IMR-90 (cell line): Measurements from ENCODE around the gene PRKAR1A. TPM values are rescaled to one million over a fixed set of nuclear protein-coding genes. Genes with fewer than 3 reads are reported as not detected.
"Not testable (repeated sequence)": the region's sequence is repeated elsewhere in the genome, so short reads cannot be mapped to it uniquely, and the experiment has no call there.

Experiments
- ATAC-seq: fragments of 200-7000 bp; cut with Tn5 transposase; 2 replicates; pipeline ENCODE4 v1.9.1; 2020; ENCODE audit warnings: low read depth, mild to moderate bottlenecking, moderate library complexity
- BruUV-seq: library from RNA; stranded (reverse); fragments of 400-500 nt; replicated peaks from 2 replicates; lab custom pipeline; 2021; lab: Mats Ljungman, UMichigan
- CTCF ChIA-PET: fragments of 300-600 bp; formaldehyde crosslinking; extraction: SDS; loops from one replicate; lab custom pipeline; 2021; ENCODE audit warnings: antibody characterized with exemption; lab: Yijun Ruan, JAX
- POLR2A ChIA-PET: fragments of 300-600 bp; sonication (Branson Sonifier 250); formaldehyde crosslinking; loops from one replicate; lab custom pipeline; 2022; ENCODE audit warnings: antibody characterized with exemption; ENCODE audit not compliant: unreplicated experiment; lab: Charles Lee
- DNase-seq: peaks from one replicate; pipeline ENCODE4 v3.0.0; 2013
- H2AFZ ChIP-seq: replicated peaks from 2 replicates; pipeline ENCODE3; 2013; ENCODE audit warnings: low read length, mild to moderate bottlenecking; ENCODE audit not compliant: poor library complexity
- H2AK5ac ChIP-seq: 2 replicates; pipeline ENCODE4 v1.6.1; 2013; ENCODE audit warnings: low read depth, low read length, inconsistent platforms
- H2AK9ac ChIP-seq: replicated peaks from 2 replicates; pipeline ENCODE3; 2013; ENCODE audit warnings: mild to moderate bottlenecking, low read depth, low read length, moderate library complexity; ENCODE audit not compliant: poor library complexity
- H2BK120ac ChIP-seq: 2 replicates; pipeline ENCODE4 v1.6.1; 2013; ENCODE audit warnings: low read depth, low read length, inconsistent platforms
- H2BK15ac ChIP-seq: 3 replicates; pipeline ENCODE4 v1.6.1; 2013; ENCODE audit warnings: low read depth, low read length, inconsistent platforms
- H2BK20ac ChIP-seq: 2 replicates; pipeline ENCODE4 v1.6.1; 2013; ENCODE audit warnings: low read depth, mild to moderate bottlenecking, inconsistent platforms, low read length, moderate library complexity
- H2BK5ac ChIP-seq: 2 replicates; pipeline ENCODE4 v1.6.1; 2013; ENCODE audit warnings: mild to moderate bottlenecking, low read depth, low read length, inconsistent platforms; ENCODE audit not compliant: poor library complexity, severe bottlenecking
- H3K14ac ChIP-seq: replicated peaks from 2 replicates; pipeline ENCODE4 v1.6.1; 2013; ENCODE audit warnings: low read depth, low read length, inconsistent platforms
- H3K18ac ChIP-seq: 2 replicates; pipeline ENCODE4 v1.6.1; 2013; ENCODE audit warnings: low read depth, low read length, control low read depth
- H3K23ac ChIP-seq: 2 replicates; pipeline ENCODE4 v1.6.1; 2013; ENCODE audit warnings: low read depth, low read length, inconsistent platforms
- H3K27ac ChIP-seq: 2 replicates; pipeline ENCODE4 v1.5.1; 2013; ENCODE audit warnings: mild to moderate bottlenecking, control low read depth, low read length; ENCODE audit not compliant: insufficient read depth
- H3K27me3 ChIP-seq: 2 replicates; pipeline ENCODE4 v1.6.1; 2013; ENCODE audit warnings: low read length; ENCODE audit not compliant: control insufficient read depth, insufficient read depth
- H3K36me3 ChIP-seq: 2 replicates; pipeline ENCODE4 v1.6.1; 2013; ENCODE audit warnings: low read length, mixed read lengths; ENCODE audit not compliant: control insufficient read depth, insufficient read depth
- H3K4ac ChIP-seq: 2 replicates; pipeline ENCODE4 v1.6.1; 2013; ENCODE audit warnings: low read depth, low read length, inconsistent platforms
- H3K4me1 ChIP-seq: 2 replicates; pipeline ENCODE4 v1.6.1; 2013; ENCODE audit warnings: low read length, mixed read lengths; ENCODE audit not compliant: control insufficient read depth, insufficient read depth
- H3K4me2 ChIP-seq: 2 replicates; pipeline ENCODE4 v1.6.1; 2013; ENCODE audit warnings: low read depth, mild to moderate bottlenecking, control low read depth, low read length, moderate library complexity
- H3K4me3 ChIP-seq: 2 replicates; pipeline ENCODE4 v1.5.1; 2013; ENCODE audit warnings: low read depth, mild to moderate bottlenecking, control low read depth, low read length, moderate library complexity; ENCODE audit not compliant: insufficient read depth
- H3K56ac ChIP-seq: 2 replicates; pipeline ENCODE4 v1.6.1; 2013; ENCODE audit warnings: low read length, inconsistent platforms; ENCODE audit not compliant: insufficient read depth; ENCODE audit errors: extremely low read depth
- H3K79me1 ChIP-seq, 2 experiments: 2 replicates each; pipeline ENCODE4 v1.6.1; 2013; ENCODE audit warnings: low read length in 2 of 2, inconsistent platforms in 1 of 2, low read depth in 1 of 2
- H3K9ac ChIP-seq: 2 replicates; pipeline ENCODE4 v1.6.1; 2013; ENCODE audit warnings: low read depth, low read length, control low read depth
- H3K9me1 ChIP-seq: 2 replicates; pipeline ENCODE4 v1.6.1; 2013; ENCODE audit warnings: low read length, inconsistent platforms; ENCODE audit not compliant: insufficient read depth
- H3K9me3 ChIP-seq: 2 replicates; pipeline ENCODE4 v1.6.1; 2013; ENCODE audit warnings: low read length; ENCODE audit not compliant: control insufficient read depth, insufficient read depth
- H4K20me1 ChIP-seq: 2 replicates; pipeline ENCODE4 v1.6.1; 2013; ENCODE audit warnings: low read length, inconsistent platforms; ENCODE audit not compliant: insufficient read depth
- H4K5ac ChIP-seq: 2 replicates; pipeline ENCODE4 v1.6.1; 2013; ENCODE audit warnings: mild to moderate bottlenecking, low read depth, low read length, control low read depth
- H4K8ac ChIP-seq, 2 experiments: 2 replicates each; pipeline ENCODE4 v1.6.1; 2013; ENCODE audit warnings: low read depth in 2 of 2, low read length in 2 of 2, control low read depth in 1 of 2, inconsistent platforms in 1 of 2
- H4K91ac ChIP-seq: 2 replicates; pipeline ENCODE4 v1.6.1; 2013; ENCODE audit warnings: low read depth, low read length, inconsistent platforms; ENCODE audit not compliant: insufficient read depth
- MXI1 ChIP-seq: IDR thresholded peaks from 2 replicates; pipeline ENCODE4 v1.6.1; 2012; ENCODE audit warnings: low read depth, mild to moderate bottlenecking, low read length, moderate library complexity, borderline replicate concordance
- RAD21 ChIP-seq: IDR thresholded peaks from 2 replicates; pipeline ENCODE4 v1.6.1; 2012; ENCODE audit warnings: low read length, improper control_type of control experiment
- RFX5 ChIP-seq: IDR thresholded peaks from 2 replicates; pipeline ENCODE4 v1.8.0; 2012; ENCODE audit warnings: low read depth, mild to moderate bottlenecking, low read length, moderate library complexity
- WGBS, 2 experiments: methylation state at CpG; one replicate each; pipeline versions ENCODE4 v1.1.5 to v1.1.7; 2013; ENCODE audit warnings: missing lambda C conversion rate in 2 of 2; ENCODE audit not compliant: insufficient read length in 1 of 2; ENCODE audit errors: extremely low coverage in 2 of 2; 5-methylcytosine and 5-hydroxymethylcytosine counted together
- dilution Hi-C: fragments of 300-500 bp; cut with HindIII; formaldehyde crosslinking; loops from one replicate; pipeline ENCODE4 v1.14.3; 2018; ENCODE audit warnings: low sequenced_read_pairs; ENCODE audit not compliant: unreplicated experiment
- in situ Hi-C: fragments of 300-500 bp; cut with MboI; formaldehyde crosslinking; loops from 3 replicates; pipeline ENCODE4 v1.14.3; 2019; ENCODE audit warnings: low sequenced_read_pairs, inconsistent platforms, mixed read lengths
- intact Hi-C: fragments of 100-400 bp; cut with micrococcal nuclease; formaldehyde crosslinking; loops from 2 replicates; pipeline ENCODE4 v1.10.0; 2022
- polyA plus RNA-seq, 3 experiments: library from polyadenylated mRNA; depleted of rRNA; stranded (reverse); fragments of >200 nt; gene quantifications; 2 replicates each; pipeline ENCODE4 v1.2.3, GENCODE V29; 2012; ENCODE audit warnings: low replicate concordance in 1 of 3
- total RNA-seq: library from RNA; depleted of rRNA; stranded (reverse); fragments of >200 nt; gene quantifications from 2 replicates; pipeline ENCODE4 v1.2.3, GENCODE V29; 2012
- TF ChIP-seq, protein P1 (sequence below): conservative IDR thresholded peaks from 2 replicates; pipeline ENCODE4 v1.5.1; 2012; ENCODE audit warnings: mild to moderate bottlenecking, low read depth, low read length, improper control_type of control experiment

PRKAR1A gene
- total and polyA plus RNA-seq, 2 of the 4 experiments (the other 2 are of a cell fraction) = 145 to 256 TPM

DNA sequence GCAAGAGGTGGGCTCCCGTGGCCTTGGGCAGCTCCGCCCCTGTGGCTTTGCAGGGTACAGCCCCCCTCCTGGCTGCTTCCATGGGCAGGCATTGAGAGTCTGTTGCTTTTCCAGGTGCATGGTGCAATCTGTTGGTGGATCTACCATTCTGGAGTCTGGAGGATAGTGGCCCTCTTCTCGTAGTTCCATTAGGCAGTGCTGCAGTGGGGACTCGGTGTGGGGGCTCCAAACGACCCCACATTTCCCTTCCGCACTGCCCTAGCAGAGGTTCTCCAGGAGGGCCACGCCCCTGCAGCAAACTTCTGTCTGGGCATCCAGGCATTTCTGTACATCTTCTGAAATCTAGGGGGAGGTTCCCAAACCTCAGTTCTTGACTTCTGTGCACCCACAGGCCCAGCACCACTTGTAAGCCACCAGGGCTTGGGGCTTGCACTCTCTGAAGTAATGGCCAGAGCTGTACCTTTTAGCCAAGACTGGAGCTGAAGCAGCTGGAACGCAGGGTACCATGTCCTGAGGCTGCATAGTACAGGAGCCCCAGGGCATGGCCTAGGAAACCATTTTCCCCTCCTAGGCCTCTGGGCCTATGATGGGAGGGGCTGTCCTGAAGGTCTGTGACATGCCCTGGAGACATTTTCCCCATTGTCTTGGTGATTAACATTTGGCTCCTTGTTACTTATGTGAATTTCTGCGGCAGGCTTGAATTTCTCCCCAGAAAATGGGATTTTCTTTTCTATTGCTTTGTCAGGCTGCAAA is 6.0 kb downstream of the PRKAR1A start:
- H3K27me3 ChIP-seq = no peaks in the 10 kb centered on the region
- no peak overlapping the region for H3K4ac ChIP-seq
- no peak overlapping the region for H3K18ac ChIP-seq
- H2BK5ac ChIP-seq = no peak overlapping the region
- DNase-seq (no peak), ATAC-seq (no peak)
- H2AK9ac ChIP-seq = no peak overlapping the region
- ChIA-PET CTCF (no interaction called here), POLR2A (no interaction called here)
- H3K9me1 ChIP-seq = peaks cover 6% of the 10 kb centered on the region
- no peak overlapping the region for H2AK5ac ChIP-seq
- no peak overlapping the region for H2BK120ac ChIP-seq
- WGBS, 2 experiments = 100% methylated on average over 4 of the region's 9 CpGs; no CpG with 5 or more reads in 1 of the 2 experiments
- TF ChIP-seq MXI1 = no peak
- TF ChIP-seq, protein P1, sequence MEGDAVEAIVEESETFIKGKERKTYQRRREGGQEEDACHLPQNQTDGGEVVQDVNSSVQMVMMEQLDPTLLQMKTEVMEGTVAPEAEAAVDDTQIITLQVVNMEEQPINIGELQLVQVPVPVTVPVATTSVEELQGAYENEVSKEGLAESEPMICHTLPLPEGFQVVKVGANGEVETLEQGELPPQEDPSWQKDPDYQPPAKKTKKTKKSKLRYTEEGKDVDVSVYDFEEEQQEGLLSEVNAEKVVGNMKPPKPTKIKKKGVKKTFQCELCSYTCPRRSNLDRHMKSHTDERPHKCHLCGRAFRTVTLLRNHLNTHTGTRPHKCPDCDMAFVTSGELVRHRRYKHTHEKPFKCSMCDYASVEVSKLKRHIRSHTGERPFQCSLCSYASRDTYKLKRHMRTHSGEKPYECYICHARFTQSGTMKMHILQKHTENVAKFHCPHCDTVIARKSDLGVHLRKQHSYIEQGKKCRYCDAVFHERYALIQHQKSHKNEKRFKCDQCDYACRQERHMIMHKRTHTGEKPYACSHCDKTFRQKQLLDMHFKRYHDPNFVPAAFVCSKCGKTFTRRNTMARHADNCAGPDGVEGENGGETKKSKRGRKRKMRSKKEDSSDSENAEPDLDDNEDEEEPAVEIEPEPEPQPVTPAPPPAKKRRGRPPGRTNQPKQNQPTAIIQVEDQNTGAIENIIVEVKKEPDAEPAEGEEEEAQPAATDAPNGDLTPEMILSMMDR = no peak
- no peak for TF ChIP-seq RFX5
- TF ChIP-seq RAD21 = no peak
- no TSS peak for BruUV-seq
- no peak overlapping the region for H3K14ac ChIP-seq
- no peak overlapping the region for H3K4me2 ChIP-seq
- H3K79me1 ChIP-seq = peaks cover 20 to 59% of the 10 kb centered on the region in 2 experiments
- no peak overlapping the region for H3K56ac ChIP-seq
- dilution Hi-C loops (no loop called here), in situ Hi-C loops (no loop called here), intact Hi-C loops (no loop called here)
- no peak overlapping the region for H4K5ac ChIP-seq
- no peaks in the 10 kb centered on the region for H3K9me3 ChIP-seq
- no peak overlapping the region for H2AFZ ChIP-seq
- no peak overlapping the region for H3K27ac ChIP-seq
- H3K4me1 ChIP-seq = peaks cover 1% of the 10 kb centered on the region; the same call in 1 of the 2 replicates
- H3K4me3 ChIP-seq = no peak overlapping the region
- H3K23ac ChIP-seq = no peak overlapping the region
- H3K9ac ChIP-seq = no peak overlapping the region
- no peak overlapping the region for H2BK15ac ChIP-seq
- H4K91ac ChIP-seq = no peak overlapping the region
- peaks cover 27% of the 10 kb centered on the region for H3K36me3 ChIP-seq
- H2BK20ac ChIP-seq = no peak overlapping the region
- H4K20me1 ChIP-seq = peaks cover 52% of the 10 kb centered on the region
- H4K8ac ChIP-seq = no peak overlapping the region

DNA sequence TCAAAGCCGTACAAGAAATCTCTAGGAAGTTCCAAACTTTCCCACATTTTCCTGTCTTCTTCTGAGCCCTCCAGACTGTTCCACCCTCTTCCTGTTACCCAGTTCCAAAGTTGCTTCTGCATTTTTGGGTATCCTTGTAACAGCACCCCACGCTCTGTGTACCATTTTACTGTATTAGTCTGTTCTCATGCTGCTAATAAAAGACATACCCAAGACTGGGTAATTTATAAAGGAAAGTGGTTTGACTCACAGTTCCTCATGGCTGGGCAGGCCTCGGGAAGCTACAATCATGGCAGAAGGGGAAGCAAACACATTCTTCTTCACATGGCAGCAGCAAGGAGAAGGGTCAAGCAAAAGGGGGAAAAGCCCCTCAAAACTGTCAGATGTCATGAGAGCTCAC is 6.8 kb downstream of the PRKAR1A start:
- H3K14ac ChIP-seq, BruUV-seq, H3K4me1 ChIP-seq, H3K4me3 ChIP-seq, POLR2A ChIA-PET, H2BK15ac ChIP-seq, in situ Hi-C loops, H2BK20ac ChIP-seq, H3K4me2 ChIP-seq, H3K23ac ChIP-seq, ATAC-seq, H3K9me3 ChIP-seq, H3K18ac ChIP-seq, intact Hi-C loops, H3K4ac ChIP-seq, H2BK120ac ChIP-seq, H3K56ac ChIP-seq, H4K5ac ChIP-seq, H4K8ac ChIP-seq, H2AK9ac ChIP-seq, H2AK5ac ChIP-seq, H2BK5ac ChIP-seq, H3K27me3 ChIP-seq, dilution Hi-C loops, H3K9ac ChIP-seq, H3K9me1 ChIP-seq, H3K27ac ChIP-seq, H4K91ac ChIP-seq, DNase-seq, H2AFZ ChIP-seq: not testable (repeated sequence)
- H3K79me1 ChIP-seq = peaks cover 24 to 63% of the 10 kb centered on the region in 2 experiments
- WGBS, 2 experiments = 92% methylated on average over 1 of the region's 3 CpGs; no CpG with 5 or more reads in 1 of the 2 experiments
- peaks cover 44% of the 10 kb centered on the region for H4K20me1 ChIP-seq
- CTCF ChIA-PET = interaction anchor here (0.8 kb wide), 1 partner anchor 15 kb away, joined by 3 read pairs; no protein-coding TSS in a partner anchor
- peaks cover 29% of the 10 kb centered on the region for H3K36me3 ChIP-seq
